HCT116 (cell line): Measurements from ENCODE around the gene FAM43A. TPM values are rescaled to one million over a fixed set of nuclear protein-coding genes. Genes with fewer than 3 reads are reported as not detected.

Experiments
- ATAC-seq: fragments of 200-7000 bp; cut with Tn5 transposase; 2 replicates; pipeline ENCODE4 v1.9.1; 2020; ENCODE audit warnings: mild to moderate bottlenecking, moderate library complexity
- BruUV-seq: library from RNA; stranded (reverse); fragments of 400-500 nt; replicated peaks from 2 replicates; lab custom pipeline; 2021; lab: Mats Ljungman, UMichigan
- CTCF ChIA-PET: fragments of 300-600 bp; sonication (Branson Sonifier 250); formaldehyde crosslinking; loops from one replicate; lab custom pipeline; 2021; ENCODE audit warnings: antibody characterized with exemption; lab: Charles Lee
- POLR2A ChIA-PET: fragments of 300-600, 350-600 bp; sonication (Branson Sonifier 250); formaldehyde crosslinking; loops from one replicate; lab custom pipeline; 2021; ENCODE audit warnings: antibody characterized with exemption; lab: Charles Lee
- RAD21 ChIA-PET, 2 experiments: fragments of 300-600 bp; sonication (Branson Sonifier 250); formaldehyde crosslinking; loops; one replicate each; lab custom pipeline; 2023; ENCODE audit warnings: low total read pairs in 2 of 2; ENCODE audit not compliant: uncharacterized antibody in 2 of 2, unreplicated experiment in 2 of 2, low non-redundant PET in 1 of 2; lab: Charles Lee
- DNase-seq: peaks from one replicate; pipeline ENCODE4 v3.0.0-alpha.2; 2010; ENCODE audit warnings: low read depth, low spot score
- H2AFZ ChIP-seq: fragments of 200-600 bp; shearing (Covaris generic), sonication (generic); 2 replicates; pipeline ENCODE4 v1.6.1; 2017; ENCODE audit warnings: low read depth, mixed run types, mixed read lengths, antibody characterized with exemption, low read length; ENCODE audit not compliant: poor library complexity, severe bottlenecking
- H3K27ac ChIP-seq: 2 replicates; pipeline ENCODE4 v1.5.1; 2012; ENCODE audit warnings: low read depth, low read length
- H3K27me3 ChIP-seq: fragments of 200-600 bp; sonication (generic); 2 replicates; pipeline ENCODE4 v1.6.1; 2016; ENCODE audit warnings: mixed run types, low read length, mixed read lengths; ENCODE audit not compliant: insufficient read depth
- H3K36me3 ChIP-seq, 2 experiments: fragments of 200-500 bp in 1 of 2; fragments of 200-600 bp in 1 of 2; sonication (Bioruptor generic) in 1 of 2; sonication (generic) in 1 of 2; 2 replicates each; pipeline versions ENCODE4 v1.5.1 to v1.6.1; 2014 to 2016; ENCODE audit warnings: low read length in 2 of 2, inconsistent platforms in 1 of 2, mixed read lengths in 1 of 2, mixed run types in 1 of 2; ENCODE audit not compliant: insufficient read depth in 2 of 2, control insufficient read depth in 1 of 2
- H3K4me1 ChIP-seq, 2 experiments: fragments of 200-600 bp in 1 of 2; sonication (generic) in 1 of 2; 2 replicates each; pipeline versions ENCODE4 v1.5.1 to v1.6.1; 2012 to 2017; ENCODE audit warnings: low read length in 2 of 2, inconsistent platforms in 1 of 2, mild to moderate bottlenecking in 1 of 2, mixed read lengths in 1 of 2, mixed run types in 1 of 2, moderate library complexity in 1 of 2; ENCODE audit not compliant: insufficient read depth in 2 of 2, control insufficient read depth in 1 of 2
- H3K4me2 ChIP-seq: fragments of 200-600 bp; sonication (generic); 2 replicates; pipeline ENCODE4 v1.6.1; 2017; ENCODE audit warnings: mixed run types, low read length, mixed read lengths
- H3K4me3 ChIP-seq, 2 experiments: fragments of 200-600 bp in 1 of 2; sonication (generic) in 1 of 2; replicated peaks in 1 of 2; 2 replicates each; pipeline ENCODE4 v1.5.1; 2011 to 2016; ENCODE audit warnings: low read length in 2 of 2, control low read depth in 1 of 2, low read depth in 1 of 2, mild to moderate bottlenecking in 1 of 2, mixed read lengths in 1 of 2, mixed run types in 1 of 2
- H3K79me2 ChIP-seq: fragments of 200-600 bp; sonication (generic); 2 replicates; pipeline ENCODE4 v1.6.1; 2017; ENCODE audit warnings: mild to moderate bottlenecking, mixed run types, low read length, moderate library complexity, mixed read lengths; ENCODE audit not compliant: insufficient read depth
- H3K9ac ChIP-seq: fragments of 200-600 bp; sonication (generic); 2 replicates; pipeline ENCODE4 v1.6.1; 2016; ENCODE audit warnings: low read length, mixed read lengths
- H3K9me2 ChIP-seq: fragments of 200-600 bp; sonication (generic), shearing (Covaris generic); 2 replicates; pipeline ENCODE4 v1.6.1; 2017; ENCODE audit warnings: mixed run types, mild to moderate bottlenecking, moderate library complexity; ENCODE audit not compliant: insufficient read depth
- H3K9me3 ChIP-seq, 2 experiments: fragments of 200-500 bp in 1 of 2; fragments of 200-600 bp in 1 of 2; sonication (Bioruptor generic) in 1 of 2; sonication (generic) in 1 of 2; 2 replicates each; pipeline ENCODE4 v1.6.1; 2014 to 2017; ENCODE audit warnings: low read length in 2 of 2, mixed read lengths in 2 of 2, inconsistent platforms in 1 of 2, low read depth in 1 of 2, mild to moderate bottlenecking in 1 of 2, mixed run types in 1 of 2, moderate library complexity in 1 of 2; ENCODE audit not compliant: control insufficient read depth in 1 of 2, insufficient read depth in 1 of 2
- H4K20me1 ChIP-seq: fragments of 200-600 bp; sonication (generic), shearing (Covaris generic); 2 replicates; pipeline ENCODE4 v1.6.1; 2017; ENCODE audit warnings: mixed run types, mild to moderate bottlenecking, moderate library complexity; ENCODE audit not compliant: insufficient read depth
- CBX3 ChIP-seq: IDR thresholded peaks from 2 replicates; pipeline ENCODE4 v1.6.1; 2012; ENCODE audit warnings: low read depth
- CEBPB ChIP-seq: IDR thresholded peaks from 2 replicates; pipeline ENCODE4 v1.6.1; 2012; ENCODE audit warnings: low read depth
- ELF1 ChIP-seq: IDR thresholded peaks from 2 replicates; pipeline ENCODE4 v1.6.1; 2012; ENCODE audit warnings: low read depth, borderline replicate concordance
- EZH2 ChIP-seq: fragments of 200-600 bp; sonication (generic); IDR thresholded peaks from 2 replicates; pipeline ENCODE4 v1.6.1; 2017; ENCODE audit warnings: antibody characterized with exemption, mixed run types
- EZH2phosphoT487 ChIP-seq: fragments of 200-600 bp; IDR thresholded peaks from 2 replicates; pipeline ENCODE4 v1.6.1; 2018; ENCODE audit warnings: antibody characterized with exemption, borderline replicate concordance
- FOSL1 ChIP-seq: IDR thresholded peaks from 2 replicates; pipeline ENCODE4 v1.6.1; 2012; ENCODE audit warnings: low read depth
- JUND ChIP-seq: IDR thresholded peaks from 2 replicates; pipeline ENCODE4 v1.6.1; 2012
- MAX ChIP-seq: IDR thresholded peaks from 2 replicates; pipeline ENCODE4 v1.6.1; 2012
- POLR2A ChIP-seq: IDR thresholded peaks from 2 replicates; pipeline ENCODE4 v1.7.0; 2011; ENCODE audit warnings: borderline replicate concordance; ENCODE audit not compliant: insufficient read depth, insufficient read length; ENCODE audit errors: extremely low read depth
- POLR2AphosphoS5 ChIP-seq: IDR thresholded peaks from 2 replicates; pipeline ENCODE4 v1.6.1; 2011; ENCODE audit warnings: mild to moderate bottlenecking, low read depth, low read length, moderate library complexity
- RAD21 ChIP-seq: IDR thresholded peaks from 2 replicates; pipeline ENCODE4 v1.6.1; 2012; ENCODE audit warnings: low read depth, mild to moderate bottlenecking
- SIN3A ChIP-seq: IDR thresholded peaks from 2 replicates; pipeline ENCODE4 v1.6.1; 2012; ENCODE audit warnings: low read depth
- SP1 ChIP-seq: IDR thresholded peaks from 2 replicates; pipeline ENCODE4 v1.6.1; 2012; ENCODE audit warnings: low read depth
- SRF ChIP-seq: IDR thresholded peaks from 2 replicates; pipeline ENCODE4 v1.6.1; 2012; ENCODE audit warnings: low read depth
- YY1 ChIP-seq: IDR thresholded peaks from 2 replicates; pipeline ENCODE4 v1.6.1; 2011; ENCODE audit warnings: low read length, low read depth, moderate library complexity, mild to moderate bottlenecking; ENCODE audit not compliant: insufficient replicate concordance; ENCODE audit errors: extremely low read depth
- ZBTB33 ChIP-seq: IDR thresholded peaks from 2 replicates; pipeline ENCODE4 v1.6.1; 2011; ENCODE audit warnings: mild to moderate bottlenecking, low read length, moderate library complexity; ENCODE audit not compliant: insufficient replicate concordance; ENCODE audit errors: extremely low read depth
- ZFX ChIP-seq: fragments of 450-650 bp; IDR thresholded peaks from 2 replicates; pipeline ENCODE4 v1.6.1; 2017
- ZNF274 ChIP-seq: fragments of 200-500 bp; sonication (Bioruptor generic); IDR thresholded peaks from 2 replicates; pipeline ENCODE4 v1.6.1; 2014; ENCODE audit warnings: mild to moderate bottlenecking, low read depth, low read length, inconsistent platforms
- intact Hi-C: fragments of 100-400 bp; cut with micrococcal nuclease; formaldehyde crosslinking; loops from 2 replicates; pipeline ENCODE4 v1.10.0; 2022
- total RNA-seq: library from RNA; stranded (reverse); gene quantifications from one replicate; pipeline ENCODE4 v1.2.1, GENCODE V29; 2021; ENCODE audit not compliant: unreplicated experiment
- TF ChIP-seq, protein P1 (sequence below), 3 experiments: fragments of 200-600 bp in 1 of 3; sonication (generic) in 1 of 3; IDR thresholded peaks in 2 of 3; conservative IDR thresholded peaks in 1 of 3; 2 replicates each; pipeline ENCODE4 v1.5.1; 2012 to 2017; ENCODE audit warnings: low read depth in 2 of 3, low read length in 2 of 3, antibody characterized with exemption in 1 of 3, borderline replicate concordance in 1 of 3, control low read depth in 1 of 3, mild to moderate bottlenecking in 1 of 3, mixed read lengths in 1 of 3, mixed run types in 1 of 3, moderate library complexity in 1 of 3; ENCODE audit not compliant: insufficient read depth in 1 of 3

The FAM43A gene
- total RNA-seq, 1 experiment from 2014 or later: 6.8 TPM

DNA sequence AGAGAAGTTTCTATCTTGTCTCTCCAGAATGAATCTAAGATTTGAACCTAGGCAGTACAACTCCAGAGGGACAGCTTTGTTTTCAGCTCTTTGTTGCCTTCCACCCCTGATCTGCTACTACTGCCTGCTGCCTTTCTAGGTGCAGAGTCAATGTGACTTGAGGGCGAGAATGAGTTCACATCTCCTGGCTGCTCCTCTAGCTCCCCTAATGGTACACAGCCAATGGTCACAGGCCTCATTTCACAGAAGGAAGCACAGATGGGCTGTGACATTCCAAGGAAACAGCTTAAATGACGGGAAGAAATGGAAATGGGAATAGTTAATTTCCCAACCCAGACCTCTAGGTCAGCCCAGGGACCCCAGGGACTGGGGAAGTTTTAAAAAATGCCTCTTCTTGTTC is 32.4 kb downstream of the FAM43A start:
- Histone ChIP-seq H3K9ac (no peak overlapping the region), H3K4me2 (no peak overlapping the region), H3K4me1 (no peaks in the 10 kb centered on the region), H3K27me3 (no peaks in the 10 kb centered on the region)
- ChIA-PET RAD21 (no interaction called here), CTCF (no interaction called here)
- BruUV-seq: no TSS peak
- TF ChIP-seq CBX3 (no peak), EZH2 (no peak), ZFX (no peak), POLR2A (no peak), FOSL1 (no peak), RAD21 (no peak), ZNF274 (no peak), SIN3A (no peak), JUND (no peak), ZBTB33 (no peak), EZH2phosphoT487 (no peak), SP1 (no peak), ELF1 (no peak), YY1 (no peak), MAX (no peak), CEBPB (no peak), POLR2AphosphoS5 (no peak), SRF (no peak)
- TF ChIP-seq, protein P1, sequence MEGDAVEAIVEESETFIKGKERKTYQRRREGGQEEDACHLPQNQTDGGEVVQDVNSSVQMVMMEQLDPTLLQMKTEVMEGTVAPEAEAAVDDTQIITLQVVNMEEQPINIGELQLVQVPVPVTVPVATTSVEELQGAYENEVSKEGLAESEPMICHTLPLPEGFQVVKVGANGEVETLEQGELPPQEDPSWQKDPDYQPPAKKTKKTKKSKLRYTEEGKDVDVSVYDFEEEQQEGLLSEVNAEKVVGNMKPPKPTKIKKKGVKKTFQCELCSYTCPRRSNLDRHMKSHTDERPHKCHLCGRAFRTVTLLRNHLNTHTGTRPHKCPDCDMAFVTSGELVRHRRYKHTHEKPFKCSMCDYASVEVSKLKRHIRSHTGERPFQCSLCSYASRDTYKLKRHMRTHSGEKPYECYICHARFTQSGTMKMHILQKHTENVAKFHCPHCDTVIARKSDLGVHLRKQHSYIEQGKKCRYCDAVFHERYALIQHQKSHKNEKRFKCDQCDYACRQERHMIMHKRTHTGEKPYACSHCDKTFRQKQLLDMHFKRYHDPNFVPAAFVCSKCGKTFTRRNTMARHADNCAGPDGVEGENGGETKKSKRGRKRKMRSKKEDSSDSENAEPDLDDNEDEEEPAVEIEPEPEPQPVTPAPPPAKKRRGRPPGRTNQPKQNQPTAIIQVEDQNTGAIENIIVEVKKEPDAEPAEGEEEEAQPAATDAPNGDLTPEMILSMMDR (IDR thresholded peaks at IDR 0.05 in 2 of 3, conservative IDR thresholded peaks at IDR 0.05 in 1 of 3; ENCODE audit: borderline replicate concordance in 1 of 3, insufficient read depth in 1 of 3, low read depth in 2 of 3, low read length in 2 of 3): no peak
- TF ChIP-seq, all 23 proteins: peak for 0
- Histone ChIP-seq H3K9me3 (no peaks in the 10 kb centered on the region), H3K79me2 (no peaks in the 10 kb centered on the region), H4K20me1 (no peaks in the 10 kb centered on the region), H3K4me3 (no peak overlapping the region), H2AFZ (no peak overlapping the region), H3K27ac (no peak overlapping the region), H3K9me2 (no peaks in the 10 kb centered on the region), H3K36me3 (no peaks in the 10 kb centered on the region)
- intact Hi-C loops: no loop called here
- ATAC-seq: no peak
- no peak for DNase-seq
- POLR2A ChIA-PET: interaction anchor here (1.1 kb wide), 1 partner anchor 23 kb away, joined by 3 read pairs; no protein-coding TSS in a partner anchor
